Measurements from ENCODE around the gene ZRANB3.
"Not testable (repeated sequence)": the region's sequence is repeated elsewhere in the genome, so short reads cannot be mapped to it uniquely, and the experiment has no call there.

The ZRANB3 gene

GRCh38 chr2:135121016-135121657 lies 409.9 kb downstream of the ZRANB3 start:
- no peak for DNase-seq

GRCh38 chr2:135119582-135119981 lies 411.4 kb downstream of the ZRANB3 start:
- no peak for DNase-seq

DNA sequence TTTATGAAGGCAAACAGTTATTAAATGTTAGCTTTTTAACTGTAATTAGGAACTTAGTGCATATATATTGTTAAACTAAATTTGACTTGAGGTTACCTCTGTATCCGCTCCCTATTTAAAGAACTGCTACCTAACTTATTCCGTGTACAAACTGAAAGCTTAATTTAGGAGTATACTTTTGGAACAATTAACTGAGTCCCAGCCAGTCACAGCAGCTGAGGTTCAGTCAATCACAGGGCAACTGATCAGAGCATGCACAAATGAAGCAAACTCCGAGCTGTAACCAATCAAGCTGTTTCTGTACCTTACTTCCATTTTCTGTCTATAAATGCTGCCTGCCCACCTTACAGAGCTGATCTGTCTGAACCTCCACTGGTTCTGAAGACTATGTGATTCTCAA lies 417.7 kb downstream of the ZRANB3 start:
- no peak for DNase-seq

- not testable (repeated sequence) for DNase-seq
These were observed 425.3 kb downstream of the ZRANB3 start for GRCh38 chr2:135105513-135106316.

- DNase-seq, result no peak
These were observed 427.2 kb downstream of the ZRANB3 start for GRCh38 chr2:135103843-135104242.

DNA sequence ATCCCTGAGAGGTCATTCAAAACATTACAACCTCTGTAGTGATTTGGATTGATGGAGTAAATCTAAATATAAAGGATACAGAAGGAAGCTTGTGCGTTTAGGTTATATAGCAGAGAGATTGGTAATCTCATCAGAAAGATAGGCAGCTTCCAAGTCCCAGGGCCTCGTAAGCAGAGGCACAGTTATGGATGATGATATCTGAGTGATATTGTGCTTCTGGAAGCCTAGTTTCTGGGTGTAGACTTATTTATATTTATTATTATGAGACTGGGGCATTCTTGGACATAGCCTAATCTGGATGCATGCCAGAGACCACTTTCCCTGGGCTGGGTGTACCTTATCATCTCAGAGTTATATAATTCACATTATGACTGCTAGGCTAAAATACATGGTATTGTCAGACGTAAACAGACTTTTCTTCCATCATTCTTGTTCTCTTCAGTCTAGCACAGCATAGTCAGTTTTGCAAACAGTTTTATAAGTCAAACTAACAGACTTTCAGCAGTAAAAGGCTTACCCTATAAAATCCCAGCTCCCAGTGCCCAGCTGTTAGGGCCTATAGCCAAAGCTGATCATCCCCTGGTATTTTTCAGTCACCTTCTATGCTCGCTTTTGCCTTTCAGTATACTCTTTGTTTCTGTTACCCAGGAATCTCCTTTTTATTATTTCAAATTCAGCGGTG lies 431.1 kb downstream of the ZRANB3 start:
- no peak for DNase-seq

DNA sequence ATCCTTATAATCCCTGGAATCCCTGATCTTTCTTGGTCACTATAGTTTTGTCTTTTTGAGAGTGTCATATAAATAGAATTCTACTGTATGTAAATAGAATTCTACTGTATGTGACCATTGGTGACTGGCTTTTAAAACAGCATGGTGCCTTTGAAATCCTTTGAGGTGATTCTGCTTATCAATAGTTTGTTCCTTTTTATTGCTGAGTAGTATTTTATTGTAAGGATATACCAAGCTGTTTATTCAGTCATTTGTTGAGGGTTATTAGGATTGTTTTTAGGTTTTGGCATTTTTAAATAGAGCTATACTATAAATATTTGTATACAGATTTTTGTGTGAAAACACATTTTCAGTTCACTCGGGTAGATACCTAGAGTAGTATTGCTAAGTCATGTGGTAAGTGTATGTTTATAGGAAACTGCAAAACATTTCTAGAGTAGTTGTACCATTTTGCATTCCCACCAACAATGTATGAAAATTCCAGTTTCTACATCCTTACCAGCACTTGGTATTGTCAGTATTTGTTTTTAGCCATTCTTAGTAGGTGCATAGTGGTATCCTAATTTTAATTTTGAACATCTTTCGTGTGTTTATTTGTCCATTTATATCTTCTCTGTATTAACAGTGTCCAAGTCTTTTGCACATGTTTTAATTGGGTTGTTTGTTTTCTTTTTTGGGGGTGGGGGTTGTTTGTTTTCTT lies 433.3 kb downstream of the ZRANB3 start:
- DNase-seq, result no peak

GRCh38 chr2:135096665-135097446 lies 434.2 kb downstream of the ZRANB3 start:
- no peak for DNase-seq

DNA sequence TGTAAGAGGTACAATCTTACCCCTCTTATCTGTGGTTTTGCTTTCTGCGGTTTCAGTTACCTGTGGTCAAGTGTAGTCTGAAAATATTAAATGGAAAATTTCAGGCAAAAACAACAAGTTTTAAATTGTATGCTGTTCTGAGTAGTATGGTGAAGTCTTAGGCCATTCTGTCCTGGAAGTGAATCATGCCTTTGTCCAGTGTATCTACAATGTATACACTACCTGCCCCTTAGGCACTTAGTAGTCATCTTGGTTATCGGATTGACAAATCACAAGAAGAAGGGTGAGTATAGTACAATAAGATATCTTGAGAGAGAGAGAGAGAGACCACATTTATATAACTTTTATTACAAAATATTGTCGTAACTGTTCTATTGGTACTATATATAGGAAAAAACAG lies 435.4 kb downstream of the ZRANB3 start:
- no peak for DNase-seq

GRCh38 chr2:135094508-135094907 lies 436.5 kb downstream of the ZRANB3 start:
- no peak for DNase-seq

DNA sequence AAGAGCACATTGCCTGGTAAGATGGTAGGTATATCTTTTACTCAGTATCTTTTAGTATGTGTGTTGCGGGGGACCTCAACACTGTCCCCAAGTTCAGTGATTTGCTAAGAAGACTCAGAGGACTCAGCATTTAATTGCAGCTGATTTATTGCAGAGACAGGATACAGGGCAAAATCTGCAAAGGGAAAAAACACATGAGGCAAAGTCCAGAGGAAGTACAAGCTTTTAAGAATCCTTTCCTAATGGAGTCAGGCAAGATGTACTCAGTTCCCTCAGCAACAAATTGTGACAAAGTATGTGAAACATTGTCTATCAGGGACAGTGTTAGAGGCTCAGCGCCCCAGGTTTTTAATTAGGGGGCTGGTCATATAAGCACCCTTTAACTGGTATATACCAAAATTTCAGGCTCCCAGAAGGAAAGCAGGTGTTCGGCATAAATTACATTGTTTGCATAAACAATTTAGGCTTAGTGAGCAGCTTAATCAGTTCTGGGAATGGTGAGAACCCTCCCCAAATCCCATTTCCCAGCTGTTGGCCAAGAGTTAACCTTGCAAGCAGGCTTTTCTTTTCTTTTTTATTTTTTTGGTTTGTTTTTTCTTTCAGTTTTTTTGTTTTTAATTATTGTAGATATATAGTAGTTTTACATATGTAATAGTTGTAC lies 437.2 kb downstream of the ZRANB3 start:
- DNase-seq, result peak; percentile 50

- no peak for DNase-seq
These were observed 437.8 kb downstream of the ZRANB3 start for GRCh38 chr2:135093193-135093592.

DNA sequence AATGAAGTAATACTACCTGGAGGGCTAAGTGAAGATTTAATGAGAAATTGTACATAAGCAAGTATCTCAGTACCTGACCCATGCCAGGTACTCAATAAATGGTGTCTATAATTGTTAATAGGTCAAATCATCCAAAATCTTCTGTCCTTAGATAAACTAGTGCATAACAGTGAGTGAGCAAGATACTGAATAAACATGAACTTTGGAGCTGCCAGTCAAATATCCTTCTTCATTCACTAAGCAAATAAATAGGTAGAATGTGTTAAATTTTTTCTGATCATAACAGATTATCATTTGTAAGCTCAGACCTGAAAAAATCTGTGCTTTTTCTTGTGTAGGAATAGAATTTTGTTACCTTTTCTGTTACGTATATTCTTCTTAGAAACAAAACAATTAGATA lies 439.3 kb downstream of the ZRANB3 start:
- no peak for DNase-seq

- DNase-seq, result not testable (repeated sequence)
These were observed 441.4 kb downstream of the ZRANB3 start for GRCh38 chr2:135089597-135089996.
